Activated naive CD8-positive, alpha-beta T cell treated with anti-CD3 and anti-CD28 coated beads, Interleukin-2, amount 50 U/mL, for 24 hours (primary cell): Measurements from ENCODE around the gene AMOTL1.
"Not testable (repeated sequence)": the region's sequence is repeated elsewhere in the genome, so short reads cannot be mapped to it uniquely, and the experiment has no call there.

ENCODE experiments used
- ATAC-seq: fragments of 150-1000 bp; cut with Tn5 transposase; one replicate; pipeline ENCODE4 v1.10.0; 2021
- DNase-seq: peaks from one replicate; pipeline ENCODE4 v3.0.0; 2021
- H3K27ac Mint-ChIP-seq: one replicate; pipeline ENCODE4 v1.8.0; 2021; ENCODE audit warnings: mild to moderate bottlenecking, mixed read lengths
- H3K27me3 Mint-ChIP-seq: one replicate; pipeline ENCODE4 v1.8.0; 2021; ENCODE audit warnings: mixed read lengths
- H3K36me3 Mint-ChIP-seq: one replicate; pipeline ENCODE4 v1.8.0; 2021; ENCODE audit warnings: low read depth, mixed read lengths
- H3K4me1 Mint-ChIP-seq: one replicate; pipeline ENCODE4 v1.8.0; 2021; ENCODE audit warnings: mixed read lengths
- H3K4me3 Mint-ChIP-seq: one replicate; pipeline ENCODE4 v1.8.0; 2021; ENCODE audit warnings: mild to moderate bottlenecking, moderate library complexity, mixed read lengths
- H3K9me3 Mint-ChIP-seq: one replicate; pipeline ENCODE4 v1.8.0; 2021; ENCODE audit warnings: mixed read lengths

Gene AMOTL1

GRCh38 chr11:94851864-94852636 lies 83.9 kb downstream of the AMOTL1 start:
- ATAC-seq, result no peak
- Mint-ChIP-seq H3K4me3 (no peak overlapping the region), H3K36me3 (peaks cover 2% of the 10 kb centered on the region), H3K9me3 (no peaks in the 10 kb centered on the region), H3K27ac (no peak overlapping the region), H3K4me1 (no peaks in the 10 kb centered on the region), H3K27me3 (no peaks in the 10 kb centered on the region)
- no peak for DNase-seq

- H3K9me3 Mint-ChIP-seq, DNase-seq, H3K4me1 Mint-ChIP-seq, H3K36me3 Mint-ChIP-seq, H3K27me3 Mint-ChIP-seq, ATAC-seq, H3K27ac Mint-ChIP-seq, H3K4me3 Mint-ChIP-seq: not testable (repeated sequence)
Measured at GRCh38 chr11:94853288-94853687, 85.1 kb downstream of the AMOTL1 start.

- no peak overlapping the region for H3K4me3 Mint-ChIP-seq
- no peak overlapping the region for H3K27ac Mint-ChIP-seq
- peaks cover 2% of the 10 kb centered on the region for H3K36me3 Mint-ChIP-seq
- no peaks in the 10 kb centered on the region for H3K27me3 Mint-ChIP-seq
- H3K9me3 Mint-ChIP-seq, result no peaks in the 10 kb centered on the region
- H3K4me1 Mint-ChIP-seq, result no peaks in the 10 kb centered on the region
- ATAC-seq (no peak), DNase-seq (no peak)
Measured at GRCh38 chr11:94853836-94854235, 85.7 kb downstream of the AMOTL1 start.

- Mint-ChIP-seq H3K36me3 (peaks cover under 1% of the 10 kb centered on the region), H3K4me1 (no peaks in the 10 kb centered on the region), H3K9me3 (no peaks in the 10 kb centered on the region), H3K4me3 (no peak overlapping the region), H3K27ac (no peak overlapping the region), H3K27me3 (no peaks in the 10 kb centered on the region)
- DNase-seq (no peak), ATAC-seq (no peak)
Measured at GRCh38 chr11:94854770-94855633, 86.8 kb downstream of the AMOTL1 start.

GRCh38 chr11:94855666-94856065 lies 87.5 kb downstream of the AMOTL1 start:
- Mint-ChIP-seq H3K9me3 (no peaks in the 10 kb centered on the region), H3K4me3 (no peak overlapping the region), H3K27me3 (no peaks in the 10 kb centered on the region), H3K4me1 (no peaks in the 10 kb centered on the region), H3K36me3 (no peaks in the 10 kb centered on the region), H3K27ac (no peak overlapping the region)
- no peak for ATAC-seq
- DNase-seq, result no peak

- no peaks in the 10 kb centered on the region for H3K36me3 Mint-ChIP-seq
- no peak for DNase-seq
- H3K4me1 Mint-ChIP-seq, result no peaks in the 10 kb centered on the region
- no peak overlapping the region for H3K4me3 Mint-ChIP-seq
- ATAC-seq, result no peak
- no peaks in the 10 kb centered on the region for H3K27me3 Mint-ChIP-seq
- no peaks in the 10 kb centered on the region for H3K9me3 Mint-ChIP-seq
- no peak overlapping the region for H3K27ac Mint-ChIP-seq
Measured at GRCh38 chr11:94856443-94856842, 88.3 kb downstream of the AMOTL1 start.

GRCh38 chr11:94857337-94857736 lies 89.2 kb downstream of the AMOTL1 start:
- Mint-ChIP-seq H3K9me3 (no peaks in the 10 kb centered on the region), H3K27me3 (no peaks in the 10 kb centered on the region), H3K36me3 (no peaks in the 10 kb centered on the region), H3K27ac (no peak overlapping the region), H3K4me1 (no peaks in the 10 kb centered on the region), H3K4me3 (no peak overlapping the region)
- ATAC-seq, result no peak
- no peak for DNase-seq

GRCh38 chr11:94858012-94858705 lies 90.0 kb downstream of the AMOTL1 start:
- no peaks in the 10 kb centered on the region for H3K27me3 Mint-ChIP-seq

GRCh38 chr11:94860333-94860732 lies 92.2 kb downstream of the AMOTL1 start:
- Mint-ChIP-seq H3K36me3 (no peaks in the 10 kb centered on the region), H3K27ac (no peak overlapping the region), H3K4me3 (no peak overlapping the region), H3K27me3 (no peaks in the 10 kb centered on the region), H3K4me1 (no peaks in the 10 kb centered on the region), H3K9me3 (no peaks in the 10 kb centered on the region)
- DNase-seq (no peak), ATAC-seq (no peak)

More at GRCh38 chr11:94858012-94858705, 90.0 kb downstream of the AMOTL1 start:
- no peak overlapping the region for H3K27ac Mint-ChIP-seq
- no peaks in the 10 kb centered on the region for H3K4me1 Mint-ChIP-seq
- no peaks in the 10 kb centered on the region for H3K9me3 Mint-ChIP-seq
- ATAC-seq, result no peak
- DNase-seq, result no peak
- no peaks in the 10 kb centered on the region for H3K36me3 Mint-ChIP-seq
- H3K4me3 Mint-ChIP-seq, result no peak overlapping the region

GRCh38 chr11:94861306-94861845 lies 93.2 kb downstream of the AMOTL1 start:
- no peak overlapping the region for H3K27ac Mint-ChIP-seq
- H3K36me3 Mint-ChIP-seq, result no peaks in the 10 kb centered on the region
- no peaks in the 10 kb centered on the region for H3K9me3 Mint-ChIP-seq
- H3K4me3 Mint-ChIP-seq, result no peak overlapping the region
- ATAC-seq (no peak), DNase-seq (no peak)
- no peaks in the 10 kb centered on the region for H3K4me1 Mint-ChIP-seq
- no peaks in the 10 kb centered on the region for H3K27me3 Mint-ChIP-seq

GRCh38 chr11:94862926-94863880 lies 95.0 kb downstream of the AMOTL1 start:
- Mint-ChIP-seq H3K4me3 (no peak overlapping the region), H3K27ac (no peak overlapping the region), H3K9me3 (no peaks in the 10 kb centered on the region), H3K27me3 (no peaks in the 10 kb centered on the region), H3K36me3 (no peaks in the 10 kb centered on the region), H3K4me1 (no peaks in the 10 kb centered on the region)
- DNase-seq (no peak), ATAC-seq (no peak)

GRCh38 chr11:94864506-94865045 lies 96.4 kb downstream of the AMOTL1 start:
- no peak for ATAC-seq
- DNase-seq, result no peak
- no peak overlapping the region for H3K27ac Mint-ChIP-seq
- no peaks in the 10 kb centered on the region for H3K36me3 Mint-ChIP-seq
- no peaks in the 10 kb centered on the region for H3K4me1 Mint-ChIP-seq
- no peaks in the 10 kb centered on the region for H3K9me3 Mint-ChIP-seq
- H3K27me3 Mint-ChIP-seq, result no peaks in the 10 kb centered on the region
- H3K4me3 Mint-ChIP-seq, result no peak overlapping the region

GRCh38 chr11:94866231-94866822 lies 98.2 kb downstream of the AMOTL1 start:
- no peak overlapping the region for H3K4me3 Mint-ChIP-seq
- no peaks in the 10 kb centered on the region for H3K4me1 Mint-ChIP-seq
- no peak overlapping the region for H3K27ac Mint-ChIP-seq
- H3K9me3 Mint-ChIP-seq, result no peaks in the 10 kb centered on the region
- H3K27me3 Mint-ChIP-seq, result no peaks in the 10 kb centered on the region
- DNase-seq, result no peak
- H3K36me3 Mint-ChIP-seq, result no peaks in the 10 kb centered on the region
- ATAC-seq, result no peak
